ENCODE data around the gene LMNTD2.

DNA sequence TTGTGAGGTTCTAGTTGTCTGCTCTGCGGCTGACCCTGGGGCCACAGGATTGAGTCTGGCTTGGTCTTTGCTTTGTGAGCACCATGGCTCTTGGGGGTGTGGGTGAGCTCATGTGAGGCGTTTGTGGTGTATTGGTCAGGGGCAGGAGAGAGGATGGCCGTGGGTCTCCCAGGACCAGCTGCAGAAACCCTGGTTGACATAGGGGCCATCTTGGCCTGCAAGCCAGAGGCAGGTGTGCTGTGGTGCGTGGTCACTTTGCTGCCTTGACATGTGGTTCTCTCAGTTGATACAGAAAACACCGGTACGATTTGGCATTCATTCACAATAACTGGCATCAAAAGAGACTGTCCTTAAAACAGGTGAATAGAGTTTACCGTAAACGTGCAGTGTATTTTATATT, 27.0 kb upstream of the LMNTD2 start:
- TF ChIP-seq POLR2AphosphoS5 (IDR thresholded peaks at IDR 0.05; ENCODE audit: low read depth, low read length) (no peak), POLR2A (IDR thresholded peaks at IDR 0.05; ENCODE audit: low read depth, low read length) (no peak)
